Keratinocyte (primary cell): Measurements from ENCODE around the gene PARD3. TPM values are rescaled to one million over a fixed set of nuclear protein-coding genes. Genes with fewer than 3 reads are reported as not detected.

ENCODE experiments used
- DNase-seq: peaks from one replicate; pipeline ENCODE4 v3.0.0-alpha.2; 2011; ENCODE audit warnings: low read depth, missing footprints, low spot score
- FAIRE-seq: peaks from 2 replicates; lab custom pipeline; 2011; peaks lifted over from hg19 to GRCh38; lab: Jason Lieb, UNC
- H2AFZ ChIP-seq: 2 replicates; pipeline ENCODE4 v1.6.0; 2012; ENCODE audit warnings: low read length, control low read depth, inconsistent platforms; ENCODE audit not compliant: control insufficient read depth
- H3K27ac ChIP-seq: 2 replicates; pipeline ENCODE4 v1.5.1; 2011; ENCODE audit warnings: low read length; ENCODE audit not compliant: control insufficient read depth, insufficient read depth
- H3K27me3 ChIP-seq: 3 replicates; pipeline ENCODE4 v1.6.0; 2011; ENCODE audit warnings: low read length; ENCODE audit not compliant: control insufficient read depth, insufficient read depth; ENCODE audit errors: extremely low read depth
- H3K36me3 ChIP-seq, 2 experiments: 2 replicates in 1 of 2; 3 replicates in 1 of 2; pipeline ENCODE4 v1.5.1; 2011; ENCODE audit warnings: low read length in 2 of 2, mild to moderate bottlenecking in 1 of 2; ENCODE audit not compliant: control insufficient read depth in 2 of 2, insufficient read depth in 2 of 2; ENCODE audit errors: extremely low read depth in 1 of 2
- H3K4me1 ChIP-seq: 3 replicates; pipeline ENCODE4 v1.5.1; 2011; ENCODE audit warnings: low read length; ENCODE audit not compliant: control insufficient read depth, insufficient read depth; ENCODE audit errors: extremely low read depth
- H3K4me2 ChIP-seq: 3 replicates; pipeline ENCODE4 v1.6.0; 2011; ENCODE audit warnings: low read depth, low read length; ENCODE audit not compliant: control insufficient read depth, insufficient read depth; ENCODE audit errors: extremely low read depth
- H3K4me3 ChIP-seq, 3 experiments: fragments of 200-600 bp in 1 of 3; sonication (generic) in 1 of 3; 2 replicates in 2 of 3; 3 replicates in 1 of 3; pipeline ENCODE4 v1.5.1; 2011 to 2016; ENCODE audit warnings: low read length in 3 of 3, mild to moderate bottlenecking in 3 of 3, control low read depth in 2 of 3, inconsistent platforms in 1 of 3, low read depth in 1 of 3, mixed read lengths in 1 of 3, mixed run types in 1 of 3, moderate library complexity in 1 of 3; ENCODE audit not compliant: control insufficient read depth in 2 of 3, insufficient read depth in 2 of 3; ENCODE audit errors: extremely low read depth in 1 of 3
- H3K79me2 ChIP-seq: 2 replicates; pipeline ENCODE4 v1.6.0; 2012; ENCODE audit warnings: low read length; ENCODE audit not compliant: control insufficient read depth, insufficient read depth
- H3K9ac ChIP-seq: 3 replicates; pipeline ENCODE4 v1.6.0; 2011; ENCODE audit warnings: low read length; ENCODE audit not compliant: control insufficient read depth, insufficient read depth; ENCODE audit errors: extremely low read depth
- H3K9me1 ChIP-seq: 3 replicates; pipeline ENCODE4 v1.6.0; 2011; ENCODE audit warnings: low read length; ENCODE audit not compliant: control insufficient read depth, insufficient read depth; ENCODE audit errors: extremely low read depth
- H3K9me3 ChIP-seq: 2 replicates; pipeline ENCODE4 v1.5.1; 2012; ENCODE audit warnings: low read depth, low read length; ENCODE audit not compliant: control insufficient read depth
- H4K20me1 ChIP-seq: 3 replicates; pipeline ENCODE4 v1.6.0; 2011; ENCODE audit warnings: low read length; ENCODE audit not compliant: control insufficient read depth, insufficient read depth; ENCODE audit errors: extremely low read depth
- CTCF ChIP-seq, 3 experiments: IDR thresholded peaks in 1 of 3; conservative IDR thresholded peaks in 1 of 3; optimal IDR thresholded peaks in 1 of 3; 2 replicates in 2 of 3; 3 replicates in 1 of 3; pipeline versions ENCODE3 to v1.5.1; 2011; ENCODE audit warnings: low read length in 3 of 3, mild to moderate bottlenecking in 3 of 3, moderate library complexity in 2 of 3, control low read depth in 1 of 3, inconsistent platforms in 1 of 3; ENCODE audit not compliant: insufficient read depth in 2 of 3; ENCODE audit errors: extremely low read depth in 1 of 3
- EZH2 ChIP-seq: IDR thresholded peaks from one replicate; pipeline ENCODE4 v1.6.1; 2012; ENCODE audit warnings: inconsistent platforms, mild to moderate bottlenecking, low read length, moderate library complexity
- dilution Hi-C: fragments of 300-500 bp; cut with MboI; formaldehyde crosslinking; loops from one replicate; pipeline ENCODE4 v1.7.0; 2020; ENCODE audit warnings: low sequenced_read_pairs; ENCODE audit not compliant: extremely low pct_ligation_motif_present
- polyA plus RNA-seq, 5 experiments: library from polyadenylated mRNA; depleted of rRNA in 3 of 5; stranded (reverse) in 3 of 5; stranded (forward) in 1 of 5; unstranded in 1 of 5; fragments of >200 nt; gene quantifications; 1 replicate in 1 of 5; 2 replicates in 3 of 5; 3 replicates in 1 of 5; pipeline versions ENCODE4 v1.2.1 to v1.2.3, GENCODE V29; 2011 to 2012; ENCODE audit warnings: missing spikeins in 2 of 5, low read depth in 1 of 5, low replicate concordance in 1 of 5

PARD3 gene
- polyA plus RNA-seq, 1 donor (not counting 4 experiments of a cell fraction or from before 2014, with no cell fraction given) = 46.4 TPM

- DNase-seq = no peak
- no peak overlapping the region for H3K9ac ChIP-seq
- TF ChIP-seq CTCF (optimal IDR thresholded peaks at IDR 0.05 in 1 of 3, IDR thresholded peaks at IDR 0.05 in 1 of 3, conservative IDR thresholded peaks at IDR 0.05 in 1 of 3; ENCODE audit: extremely low read depth in 1 of 3, insufficient read depth in 2 of 3, low read length in 3 of 3) (no peak), EZH2 (no peak)
- H2AFZ ChIP-seq = no peak overlapping the region
- H3K9me3 ChIP-seq = no peaks in the 10 kb centered on the region
- FAIRE-seq = no peak
- H3K9me1 ChIP-seq = no peaks in the 10 kb centered on the region
- dilution Hi-C loops = no loop called here
- no peaks in the 10 kb centered on the region for H3K27me3 ChIP-seq
- no peak overlapping the region for H3K27ac ChIP-seq
- H4K20me1 ChIP-seq = no peaks in the 10 kb centered on the region
- no peaks in the 10 kb centered on the region for H3K36me3 ChIP-seq
- H3K4me3 ChIP-seq = no peak overlapping the region
- no peaks in the 10 kb centered on the region for H3K79me2 ChIP-seq
- no peak overlapping the region for H3K4me2 ChIP-seq
- H3K4me1 ChIP-seq = no peaks in the 10 kb centered on the region
Measured at GRCh38 chr10:34205452-34205851, 609.6 kb downstream of the PARD3 start.

- dilution Hi-C loops = no loop called here
- no peaks in the 10 kb centered on the region for H3K9me3 ChIP-seq
- H4K20me1 ChIP-seq = no peaks in the 10 kb centered on the region
- no peak overlapping the region for H3K27ac ChIP-seq
- DNase-seq (no peak), FAIRE-seq (no peak)
- H3K36me3 ChIP-seq = no peaks in the 10 kb centered on the region
- no peak overlapping the region for H2AFZ ChIP-seq
- no peak overlapping the region for H3K4me2 ChIP-seq
- no peaks in the 10 kb centered on the region for H3K4me1 ChIP-seq
- H3K4me3 ChIP-seq = no peak overlapping the region
- no peak for TF ChIP-seq EZH2
- TF ChIP-seq CTCF (optimal IDR thresholded peaks at IDR 0.05 in 1 of 3, IDR thresholded peaks at IDR 0.05 in 1 of 3, conservative IDR thresholded peaks at IDR 0.05 in 1 of 3; ENCODE audit: extremely low read depth in 1 of 3, insufficient read depth in 2 of 3, low read length in 3 of 3) = no peak
- no peak overlapping the region for H3K9ac ChIP-seq
- H3K9me1 ChIP-seq = no peaks in the 10 kb centered on the region
- no peaks in the 10 kb centered on the region for H3K27me3 ChIP-seq
- H3K79me2 ChIP-seq = no peaks in the 10 kb centered on the region
Measured at GRCh38 chr10:34203966-34204630, 611.0 kb downstream of the PARD3 start.
